Activated CD4-positive, alpha-beta T cell treated with anti-CD3 and anti-CD28 coated beads for 36 hours (primary cell): ENCODE data around the gene RBMS3. TPM values are rescaled to one million over a fixed set of nuclear protein-coding genes. Genes with fewer than 3 reads are reported as not detected.

ENCODE experiments used
- ATAC-seq: fragments of 200-7000 bp; cut with Tn5 transposase; one replicate; pipeline ENCODE4 v1.10.0; 2021; ENCODE audit warnings: mild to moderate bottlenecking, moderate library complexity
- CTCF ChIA-PET: fragments of 350-600 bp; sonication (Branson Sonifier 250); formaldehyde crosslinking; loops from one replicate; lab custom pipeline; 2021; ENCODE audit warnings: antibody characterized with exemption; lab: Charles Lee
- POLR2A ChIA-PET: fragments of 350-600 bp; sonication (Branson Sonifier 250); formaldehyde crosslinking; loops from one replicate; lab custom pipeline; 2021; ENCODE audit warnings: antibody characterized with exemption, inconsistent platforms; lab: Charles Lee
- DNase-seq: peaks from one replicate; pipeline ENCODE4 v3.0.0-alpha.2; 2020
- H3K27ac Mint-ChIP-seq: one replicate; pipeline ENCODE4 v1.8.0; 2021; ENCODE audit warnings: mixed read lengths
- H3K27me3 Mint-ChIP-seq: one replicate; pipeline ENCODE4 v1.8.0; 2021; ENCODE audit warnings: mixed read lengths
- H3K36me3 Mint-ChIP-seq: one replicate; pipeline ENCODE4 v1.8.0; 2021; ENCODE audit warnings: low read depth, mixed read lengths
- H3K4me1 Mint-ChIP-seq: one replicate; pipeline ENCODE4 v1.8.0; 2021; ENCODE audit warnings: mixed read lengths
- H3K4me3 Mint-ChIP-seq: one replicate; pipeline ENCODE4 v1.8.0; 2021; ENCODE audit warnings: mild to moderate bottlenecking, moderate library complexity, mixed read lengths
- H3K9me3 Mint-ChIP-seq: one replicate; pipeline ENCODE4 v1.8.0; 2021; ENCODE audit warnings: low read depth, mixed read lengths
- intact Hi-C, 2 experiments: fragments of 100-400 bp; cut with DNase I in 1 of 2; cut with micrococcal nuclease in 1 of 2; formaldehyde crosslinking; loops; one replicate each; pipeline versions ENCODE4 v1.14.2 to v1.15.1; 2022 to 2024; cut with DNase I, micrococcal nuclease
- total RNA-seq, 2 experiments: library from RNA; stranded (reverse); gene quantifications; one replicate each; pipeline ENCODE4 v1.2.3, GENCODE V29; 2021

Gene RBMS3
- total RNA-seq, 2 experiments from 2014 or later = 1.5 to 2.0 TPM

GRCh38 chr3:29683018-29683993 lies 402.4 kb downstream of the RBMS3 start:
- peaks cover 8% of the 10 kb centered on the region for H3K4me1 Mint-ChIP-seq
- no peak overlapping the region for H3K27ac Mint-ChIP-seq
- H3K27me3 Mint-ChIP-seq = peaks cover 6% of the 10 kb centered on the region
- no peak for DNase-seq
- no peak for ATAC-seq
- no peaks in the 10 kb centered on the region for H3K9me3 Mint-ChIP-seq
- H3K36me3 Mint-ChIP-seq = no peaks in the 10 kb centered on the region
- intact Hi-C loops = no loop called here
- ChIA-PET CTCF (no interaction called here), POLR2A (no interaction called here)
- H3K4me3 Mint-ChIP-seq = no peak overlapping the region

- ATAC-seq (peak; percentile 92), DNase-seq (no peak)
- Mint-ChIP-seq H3K36me3 (no peaks in the 10 kb centered on the region), H3K27ac (no peak overlapping the region), H3K9me3 (no peaks in the 10 kb centered on the region), H3K27me3 (peaks cover 9% of the 10 kb centered on the region), H3K4me3 (no peak overlapping the region), H3K4me1 (peaks cover 8% of the 10 kb centered on the region)
- ChIA-PET POLR2A (no interaction called here), CTCF (no interaction called here)
- intact Hi-C loops = loop anchor here in 1 of 2 experiments (2.0 kb wide), 1 partner anchor 846 kb away; no protein-coding TSS in a partner anchor
These were observed 406.2 kb downstream of the RBMS3 start for GRCh38 chr3:29686889-29687592.

GRCh38 chr3:29690686-29691353 lies 409.9 kb downstream of the RBMS3 start:
- ChIA-PET CTCF (no interaction called here), POLR2A (no interaction called here)
- intact Hi-C loops = no loop called here
- no peak overlapping the region for H3K4me3 Mint-ChIP-seq
- H3K36me3 Mint-ChIP-seq = no peaks in the 10 kb centered on the region
- DNase-seq (no peak), ATAC-seq (no peak)
- no peak overlapping the region for H3K27ac Mint-ChIP-seq
- H3K4me1 Mint-ChIP-seq = peaks cover 8% of the 10 kb centered on the region
- peaks cover 7% of the 10 kb centered on the region for H3K27me3 Mint-ChIP-seq
- no peaks in the 10 kb centered on the region for H3K9me3 Mint-ChIP-seq

- H3K9me3 Mint-ChIP-seq = no peaks in the 10 kb centered on the region
- CTCF ChIA-PET = interaction anchor here (0.6 kb wide), 1 partner anchor 531 kb away, joined by 3 read pairs; no protein-coding TSS in a partner anchor
- no peak overlapping the region for H3K27ac Mint-ChIP-seq
- H3K4me3 Mint-ChIP-seq = no peak overlapping the region
- DNase-seq (no peak), ATAC-seq (no peak)
- H3K4me1 Mint-ChIP-seq = no peaks in the 10 kb centered on the region
- no peaks in the 10 kb centered on the region for H3K36me3 Mint-ChIP-seq
- H3K27me3 Mint-ChIP-seq = peaks cover 7% of the 10 kb centered on the region
- intact Hi-C loops = no loop called here
- POLR2A ChIA-PET = no interaction called here
These were observed 413.0 kb downstream of the RBMS3 start for GRCh38 chr3:29693863-29694262.

- no peak overlapping the region for H3K27ac Mint-ChIP-seq
- peaks cover 7% of the 10 kb centered on the region for H3K27me3 Mint-ChIP-seq
- H3K4me3 Mint-ChIP-seq = no peak overlapping the region
- H3K4me1 Mint-ChIP-seq = no peaks in the 10 kb centered on the region
- POLR2A ChIA-PET = no interaction called here
- CTCF ChIA-PET = no interaction called here
- ATAC-seq (no peak), DNase-seq (no peak)
- H3K36me3 Mint-ChIP-seq = no peaks in the 10 kb centered on the region
- H3K9me3 Mint-ChIP-seq = no peaks in the 10 kb centered on the region
- intact Hi-C loops = no loop called here
These were observed 413.5 kb downstream of the RBMS3 start for GRCh38 chr3:29694331-29694730.

GRCh38 chr3:29694783-29695182 lies 413.9 kb downstream of the RBMS3 start:
- no peak for ATAC-seq
- H3K36me3 Mint-ChIP-seq = no peaks in the 10 kb centered on the region
- no peaks in the 10 kb centered on the region for H3K4me1 Mint-ChIP-seq
- intact Hi-C loops = no loop called here
- POLR2A ChIA-PET = no interaction called here
- H3K27me3 Mint-ChIP-seq = peaks cover 7% of the 10 kb centered on the region
- DNase-seq = no peak
- no peaks in the 10 kb centered on the region for H3K9me3 Mint-ChIP-seq
- CTCF ChIA-PET = no interaction called here
- no peak overlapping the region for H3K4me3 Mint-ChIP-seq
- no peak overlapping the region for H3K27ac Mint-ChIP-seq

- Mint-ChIP-seq H3K27me3 (peaks cover 5% of the 10 kb centered on the region), H3K4me3 (no peak overlapping the region), H3K9me3 (peaks cover 3% of the 10 kb centered on the region), H3K36me3 (no peaks in the 10 kb centered on the region), H3K27ac (no peak overlapping the region), H3K4me1 (no peaks in the 10 kb centered on the region)
- intact Hi-C loops = no loop called here
- CTCF ChIA-PET = no interaction called here
- POLR2A ChIA-PET = no interaction called here
- DNase-seq (no peak), ATAC-seq (no peak)
These were observed 414.3 kb downstream of the RBMS3 start for GRCh38 chr3:29695201-29695600.

GRCh38 chr3:29695643-29696198 lies 414.9 kb downstream of the RBMS3 start:
- Mint-ChIP-seq H3K27ac (no peak overlapping the region), H3K4me3 (no peak overlapping the region), H3K36me3 (no peaks in the 10 kb centered on the region), H3K9me3 (peaks cover 3% of the 10 kb centered on the region), H3K4me1 (no peaks in the 10 kb centered on the region), H3K27me3 (peaks cover 5% of the 10 kb centered on the region)
- POLR2A ChIA-PET = no interaction called here
- DNase-seq (no peak), ATAC-seq (no peak)
- intact Hi-C loops = no loop called here
- CTCF ChIA-PET = no interaction called here

GRCh38 chr3:29696311-29696710 lies 415.4 kb downstream of the RBMS3 start:
- DNase-seq = no peak
- Mint-ChIP-seq H3K36me3 (no peaks in the 10 kb centered on the region), H3K4me1 (no peaks in the 10 kb centered on the region), H3K27ac (no peak overlapping the region), H3K4me3 (no peak overlapping the region), H3K27me3 (peaks cover 5% of the 10 kb centered on the region), H3K9me3 (peaks cover 3% of the 10 kb centered on the region)
- POLR2A ChIA-PET = no interaction called here
- ATAC-seq = no peak
- intact Hi-C loops = no loop called here
- CTCF ChIA-PET = no interaction called here

- ATAC-seq = no peak
- H3K4me3 Mint-ChIP-seq = no peak overlapping the region
- no peak overlapping the region for H3K27ac Mint-ChIP-seq
- CTCF ChIA-PET = no interaction called here
- H3K9me3 Mint-ChIP-seq = peaks cover 3% of the 10 kb centered on the region
- POLR2A ChIA-PET = no interaction called here
- intact Hi-C loops = no loop called here
- no peaks in the 10 kb centered on the region for H3K36me3 Mint-ChIP-seq
- H3K27me3 Mint-ChIP-seq = peaks cover 2% of the 10 kb centered on the region
- no peaks in the 10 kb centered on the region for H3K4me1 Mint-ChIP-seq
- no peak for DNase-seq
These were observed 417.1 kb downstream of the RBMS3 start for GRCh38 chr3:29697989-29698388.

- no peak for ATAC-seq
- H3K27me3 Mint-ChIP-seq = peaks cover under 1% of the 10 kb centered on the region
- no peak overlapping the region for H3K4me3 Mint-ChIP-seq
- peaks cover 6% of the 10 kb centered on the region for H3K9me3 Mint-ChIP-seq
- CTCF ChIA-PET = interaction anchor here (0.7 kb wide), 1 partner anchor 1389 kb away, joined by 3 read pairs; no protein-coding TSS in a partner anchor
- intact Hi-C loops = no loop called here
- POLR2A ChIA-PET = no interaction called here
- H3K4me1 Mint-ChIP-seq = no peaks in the 10 kb centered on the region
- H3K36me3 Mint-ChIP-seq = no peaks in the 10 kb centered on the region
- no peak for DNase-seq
- H3K27ac Mint-ChIP-seq = no peak overlapping the region
These were observed 419.4 kb downstream of the RBMS3 start for GRCh38 chr3:29700256-29700655.
